ENCODE measurements around the gene DNM1.
"Not testable (repeated sequence)": the region's sequence is repeated elsewhere in the genome, so short reads cannot be mapped to it uniquely, and the experiment has no call there.

Gene DNM1

DNA sequence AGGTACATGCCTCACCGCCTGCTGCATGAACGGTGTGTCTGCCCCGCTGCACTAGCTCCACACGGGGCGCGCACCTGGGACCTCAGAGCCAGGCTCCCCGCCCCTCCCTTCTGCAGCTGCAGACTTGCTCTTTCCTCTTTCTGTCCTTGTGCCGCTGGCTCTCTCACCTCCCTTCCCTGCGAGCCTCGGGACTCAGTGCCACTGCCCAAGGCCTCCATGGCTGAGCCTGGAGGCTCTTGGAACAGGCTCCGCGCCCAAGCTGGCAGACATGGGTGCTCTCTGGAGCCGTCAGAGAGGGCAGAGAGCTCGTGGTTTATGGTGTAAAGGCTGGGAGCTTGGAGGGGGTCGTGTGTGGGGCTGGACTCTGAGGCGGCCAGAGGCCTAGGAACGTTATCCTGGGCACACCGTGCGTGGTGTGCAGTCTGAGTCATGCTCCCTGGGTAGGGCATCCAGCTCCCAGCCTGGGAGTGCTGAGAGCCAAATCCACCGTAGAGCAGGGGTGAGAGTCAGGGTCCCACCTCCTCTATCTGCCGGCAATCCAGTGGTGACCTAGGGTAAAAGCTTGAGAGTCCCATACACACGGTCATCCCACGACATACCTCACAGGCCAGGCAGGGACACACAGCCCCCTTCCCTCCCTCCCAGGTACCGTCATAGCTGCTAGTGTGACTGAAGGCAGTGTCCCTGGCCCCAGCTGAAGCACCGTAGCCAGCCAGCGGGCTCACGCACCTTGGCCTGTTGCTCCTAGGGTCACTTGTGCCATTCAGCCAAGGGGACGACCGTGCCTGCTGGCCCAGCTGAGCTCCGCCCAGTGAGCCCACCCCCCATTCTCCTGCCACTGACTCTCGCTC, 50.2 kb downstream of the DNM1 start:
- DNase-seq, result no peak

- DNase-seq, result no peak
Measured at GRCh38 chr9:128253991-128254346, 50.8 kb downstream of the DNM1 start.

DNA sequence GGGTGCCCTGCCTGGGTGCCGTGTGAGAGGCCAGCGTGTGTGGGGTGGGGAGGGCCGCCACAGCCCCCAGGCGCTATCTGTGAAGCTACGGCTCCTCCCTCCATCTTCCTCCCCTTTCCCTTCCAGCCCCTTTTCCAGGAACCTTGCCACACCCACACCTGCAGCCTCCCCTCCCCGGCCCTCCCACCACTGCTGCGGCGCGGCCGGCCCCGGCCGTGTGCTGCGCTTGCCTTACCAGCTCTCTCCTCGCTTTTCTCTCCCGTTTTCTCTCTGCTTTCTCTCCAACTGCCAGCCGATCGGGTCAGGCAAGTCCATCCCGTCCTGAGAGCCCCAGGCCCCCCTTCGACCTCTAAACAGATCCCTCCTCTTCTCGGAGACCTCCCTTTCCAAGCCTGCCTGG, 51.2 kb downstream of the DNM1 start:
- no peak for DNase-seq

DNA sequence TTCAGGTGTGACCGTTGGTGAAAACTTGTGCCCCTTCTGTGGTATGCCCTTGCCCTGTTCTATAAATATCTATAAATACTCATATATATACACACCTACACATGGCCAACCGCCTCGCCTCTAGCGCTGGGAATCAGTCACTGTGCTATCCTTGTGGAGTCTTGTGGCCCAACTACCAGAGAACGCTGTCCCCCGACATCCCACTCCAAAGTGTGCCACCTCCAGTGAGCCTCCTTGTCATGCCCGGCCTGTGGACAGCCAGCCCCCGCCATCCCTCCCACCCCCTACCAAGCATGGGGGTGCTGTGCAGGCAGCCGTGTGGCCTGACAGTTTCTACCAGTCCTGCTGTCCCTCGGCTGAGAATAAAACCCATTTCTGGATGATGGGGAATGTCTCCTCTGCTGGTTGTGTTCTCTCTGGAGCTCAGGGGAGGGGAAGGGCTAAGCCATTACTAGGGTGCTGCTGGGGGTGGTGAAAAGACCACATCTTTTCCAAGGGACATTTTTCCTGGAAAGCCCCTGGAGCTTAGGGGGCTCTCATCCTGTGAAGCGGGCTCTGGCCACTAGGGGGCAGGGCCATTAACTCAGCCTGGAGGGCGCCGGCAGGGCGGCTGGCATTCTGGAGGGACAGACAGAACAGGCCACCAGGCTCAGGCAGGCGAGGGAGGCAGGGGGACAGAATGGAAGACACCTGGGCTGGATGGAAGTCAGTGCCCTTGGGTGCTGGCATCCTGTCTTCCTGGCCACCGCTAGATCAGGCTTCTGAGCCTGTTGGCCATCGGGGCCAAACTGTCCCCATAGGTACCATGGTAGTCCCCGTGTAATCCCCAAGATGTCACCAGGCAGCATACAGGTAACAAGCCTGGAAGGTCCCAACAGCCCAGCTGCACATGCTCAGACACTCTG, 51.9 kb downstream of the DNM1 start:
- peak; percentile 6 for DNase-seq

GRCh38 chr9:128257086-128257825, 54.1 kb downstream of the DNM1 start:
- DNase-seq, result no peak

DNA sequence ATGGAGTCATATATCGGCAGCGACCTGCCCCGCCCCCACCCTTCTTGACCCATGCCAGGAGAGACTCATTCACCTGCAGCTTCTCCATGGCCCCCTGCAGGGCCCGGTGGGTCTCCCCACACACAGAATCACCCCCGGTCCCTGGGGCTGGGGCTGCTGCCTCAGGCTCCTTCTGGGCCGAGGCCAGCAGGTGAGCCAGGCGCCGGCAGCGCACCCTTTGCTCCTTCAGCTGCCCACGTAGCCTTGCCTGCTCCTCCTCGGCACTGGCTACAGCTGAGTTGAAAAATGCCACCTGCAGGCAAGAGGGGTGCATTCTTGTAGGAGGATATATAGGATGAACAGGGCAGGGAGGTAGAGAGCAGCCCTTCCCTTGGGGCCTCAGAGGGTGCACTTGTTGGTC, 54.7 kb downstream of the DNM1 start:
- DNase-seq, result no peak

- no peak for DNase-seq
Measured at GRCh38 chr9:128258326-128258725, 55.1 kb downstream of the DNM1 start.

- no peak for DNase-seq
Measured at GRCh38 chr9:128259156-128259555, 56.0 kb downstream of the DNM1 start.

GRCh38 chr9:128260340-128260739, 57.2 kb downstream of the DNM1 start:
- DNase-seq, result no peak

DNA sequence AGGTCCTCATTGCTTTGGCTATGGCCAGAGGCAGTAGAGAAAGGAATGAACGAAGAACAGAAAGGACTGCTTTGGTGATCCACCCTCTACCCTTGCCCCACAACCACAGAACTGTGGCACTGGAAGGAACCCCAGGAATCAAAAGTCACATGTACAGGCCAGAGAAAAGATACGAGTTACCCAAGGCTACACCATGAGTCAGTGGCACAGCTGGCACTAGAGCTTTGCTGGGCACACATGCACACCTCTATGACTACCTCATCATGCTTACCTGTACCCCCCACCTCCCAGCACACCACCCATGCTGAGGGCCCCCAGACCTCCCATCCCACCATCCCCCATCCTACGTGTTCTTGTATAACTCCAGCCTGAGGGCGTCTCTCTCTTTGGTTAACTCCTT, 59.5 kb downstream of the DNM1 start:
- no peak for DNase-seq

DNA sequence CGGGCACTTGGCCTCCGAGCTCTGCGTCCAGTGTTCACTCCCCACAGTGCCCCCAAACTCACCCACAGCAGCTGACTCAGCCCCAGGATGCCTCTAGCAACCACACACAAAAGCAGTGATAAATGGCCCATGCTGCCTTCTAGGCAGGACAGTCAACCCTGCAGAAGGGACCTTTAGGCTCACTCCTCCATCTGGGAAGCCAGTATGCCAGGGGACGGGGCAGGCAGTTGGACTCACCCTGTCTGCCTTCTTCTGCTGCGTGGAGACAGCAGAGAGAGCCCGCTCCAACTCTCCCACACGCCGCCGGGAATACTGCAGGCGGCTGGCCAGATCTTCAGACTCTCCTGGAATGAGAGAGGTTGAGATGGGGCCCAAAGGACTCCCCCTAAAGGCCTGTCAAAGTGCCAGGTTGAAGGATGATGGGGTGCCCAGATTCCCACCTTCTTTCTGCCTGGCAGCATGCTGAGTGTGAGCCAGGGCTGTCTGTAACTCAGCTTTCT, 62.2 kb downstream of the DNM1 start:
- DNase-seq, result no peak

DNA sequence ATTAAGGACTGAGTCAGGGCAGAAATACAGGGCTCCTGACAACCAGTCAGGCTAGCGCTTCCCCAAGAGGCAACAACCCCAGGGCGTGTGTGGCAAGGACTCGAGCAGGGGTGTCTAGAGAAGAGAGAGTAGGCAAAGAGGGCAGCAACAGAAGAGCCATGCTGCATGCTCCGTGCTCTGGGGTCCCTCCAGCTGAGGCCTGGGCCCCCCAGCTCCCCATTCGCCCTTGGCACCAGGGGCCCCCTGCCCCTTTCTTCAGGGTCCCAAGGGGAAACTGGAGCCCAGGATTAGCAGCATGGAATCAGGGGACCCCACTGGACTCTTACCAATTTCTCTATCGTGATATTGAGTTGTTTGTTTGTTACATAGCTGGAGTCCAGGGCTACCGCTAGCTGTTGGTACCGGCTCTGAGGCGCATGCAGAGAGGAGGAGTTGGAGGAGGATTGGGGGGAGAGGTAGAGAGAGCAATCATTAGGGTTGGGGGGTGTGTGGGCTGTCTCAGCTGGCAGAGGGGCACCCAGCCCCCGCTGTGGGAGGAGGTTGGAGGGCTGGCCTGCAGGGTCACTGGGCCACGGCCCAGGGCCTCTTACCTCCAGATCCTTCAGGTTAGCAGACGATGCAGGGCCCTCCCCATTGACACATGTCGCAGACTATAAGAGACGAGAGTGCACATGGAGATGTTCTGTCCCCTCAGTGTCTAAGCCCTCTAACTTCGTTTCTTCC, 63.9 kb downstream of the DNM1 start:
- no peak for DNase-seq

DNA sequence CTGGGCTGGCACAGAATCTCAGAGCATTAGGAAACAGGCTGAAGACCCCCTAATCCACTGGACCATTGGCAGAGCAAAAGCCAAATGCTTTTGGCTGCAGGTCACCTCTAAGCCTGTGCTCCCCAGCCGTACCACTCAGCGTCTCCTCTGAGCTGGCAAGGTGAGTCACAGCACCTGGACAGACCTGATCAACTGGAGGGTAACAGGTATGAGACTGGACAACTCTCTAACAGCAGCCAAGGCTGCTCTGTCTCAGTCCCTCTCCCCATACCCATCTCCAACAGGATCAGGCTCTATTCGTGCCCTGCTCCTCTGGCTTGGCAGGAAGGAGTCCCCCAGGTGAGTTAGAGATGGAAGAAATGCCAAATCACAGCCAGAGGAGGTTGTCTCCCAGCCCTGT, 67.9 kb downstream of the DNM1 start:
- no peak for DNase-seq

- no peak for DNase-seq
Measured at GRCh38 chr9:128271512-128271911, 68.3 kb downstream of the DNM1 start.

- no peak for DNase-seq
Measured at GRCh38 chr9:128274245-128274644, 71.1 kb downstream of the DNM1 start.

DNA sequence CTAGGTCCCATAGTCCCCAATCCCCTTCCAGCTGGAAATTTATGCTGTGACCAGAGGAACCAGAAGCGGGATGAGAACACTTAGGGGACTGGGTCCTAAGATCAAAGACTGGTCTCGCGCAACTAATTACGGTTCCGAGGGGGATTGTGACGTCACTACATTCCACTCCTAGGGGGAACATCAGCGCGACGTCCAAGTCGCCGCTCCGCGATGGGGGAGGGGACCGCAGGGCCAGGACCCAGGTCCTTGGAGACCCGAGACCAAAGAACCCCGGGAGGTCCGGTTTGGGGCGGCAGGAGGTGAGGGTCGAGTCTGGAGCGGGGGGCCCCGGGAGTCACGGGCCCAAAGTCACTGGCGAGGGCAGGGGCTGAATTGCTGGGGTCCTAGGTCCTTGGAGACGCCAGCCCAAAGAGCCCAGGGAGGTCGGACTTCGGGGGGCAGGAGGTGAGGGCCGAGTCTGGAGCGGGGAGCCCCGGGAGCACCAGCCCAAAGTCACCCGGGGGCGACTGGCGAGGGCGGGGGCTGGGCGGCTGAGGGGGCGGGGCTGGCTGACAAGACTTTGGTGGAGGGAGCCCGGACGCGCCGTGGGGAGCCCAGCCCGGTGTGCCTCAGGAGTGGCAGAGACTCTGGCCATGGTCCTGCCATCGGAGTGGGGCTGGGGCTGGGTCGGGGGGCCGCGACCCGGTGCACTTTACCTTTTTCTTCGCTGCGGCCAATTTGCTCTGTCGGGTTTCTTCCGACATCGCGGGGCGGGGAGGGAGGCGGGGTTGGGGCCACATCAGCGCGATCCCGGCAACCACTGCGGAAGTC, 72.2 kb downstream of the DNM1 start, which contains the start of gene GOLGA2:
Gene GOLGA2, minus strand, starts transcription at position 810 of the 810 bp plus-strand sequence. Its CDS starts 31 bp downstream, at position 779.
- DNase-seq, result no peak

- DNase-seq, result peak; percentile 97
Measured at GRCh38 chr9:128276008-128276573, 72.9 kb downstream of the DNM1 start, which contains the start of gene SWI5. TSS of gene SWI5 (plus strand) at chr9:128276276.

GRCh38 chr9:128276574-128277270, 73.5 kb downstream of the DNM1 start:
- no peak for DNase-seq

- not testable (repeated sequence) for DNase-seq
Measured at GRCh38 chr9:128279088-128280073, 76.2 kb downstream of the DNM1 start.
